Fibroblast of the aortic adventitia (primary cell): ENCODE results near the gene WDR90. TPM values are rescaled to one million over a fixed set of nuclear protein-coding genes. Genes with fewer than 3 reads are reported as not detected.

Source experiments
- DNase-seq: peaks from one replicate; pipeline ENCODE4 v3.0.0-alpha.2; 2010; ENCODE audit warnings: low read depth
- H3K4me3 ChIP-seq: 2 replicates; pipeline ENCODE4 v1.5.1; 2011; ENCODE audit warnings: low read depth, mild to moderate bottlenecking, control low read depth, low read length, moderate library complexity
- CTCF ChIP-seq: IDR thresholded peaks from 2 replicates; pipeline ENCODE4 v1.5.1; 2011; ENCODE audit warnings: mild to moderate bottlenecking, low read length, control low read depth, inconsistent platforms; ENCODE audit not compliant: insufficient read depth
- total RNA-seq: library from RNA; depleted of rRNA; stranded (reverse); fragments of >200 nt; gene quantifications from 2 replicates; pipeline ENCODE4 v1.2.3, GENCODE V29; 2012; ENCODE audit warnings: low replicate concordance

Gene WDR90
- total RNA-seq, 1 donor, result 25.0 TPM

GRCh38 chr16:647173-647902 lies 1.8 kb upstream of the WDR90 start:
- no peak for DNase-seq
- no peak overlapping the region for H3K4me3 ChIP-seq
- TF ChIP-seq CTCF, result no peak

- TF ChIP-seq CTCF, result peak; percentile 46
- DNase-seq, result peak; percentile 13
- H3K4me3 ChIP-seq, result peak overlapping the region; percentile 76
Observed at GRCh38 chr16:648071-648780, 939 bp upstream of the WDR90 start.

GRCh38 chr16:649631-650030 lies 466 bp downstream of the WDR90 start:
- peak overlapping the region; percentile 76 for H3K4me3 ChIP-seq
- no peak for TF ChIP-seq CTCF
- DNase-seq, result no peak

GRCh38 chr16:651844-652243 lies 2.7 kb downstream of the WDR90 start:
- no peak for TF ChIP-seq CTCF
- DNase-seq, result no peak
- no peak overlapping the region for H3K4me3 ChIP-seq

- no peak overlapping the region for H3K4me3 ChIP-seq
- no peak for DNase-seq
- TF ChIP-seq CTCF, result no peak
Observed at GRCh38 chr16:652454-653305, 3.5 kb downstream of the WDR90 start.

GRCh38 chr16:654034-654433 lies 4.9 kb downstream of the WDR90 start:
- no peak overlapping the region for H3K4me3 ChIP-seq
- no peak for TF ChIP-seq CTCF
- no peak for DNase-seq
